Panc1 (cell line): ENCODE results near the gene NEURL1B.

ENCODE experiments used
- TF ChIP-seq, protein P1 (sequence below), 2 experiments: IDR thresholded peaks; 2 replicates each; pipeline ENCODE4 v1.6.1; 2011 to 2012; ENCODE audit warnings: low read depth in 2 of 2, control low read depth in 1 of 2, low read length in 1 of 2, mild to moderate bottlenecking in 1 of 2, moderate library complexity in 1 of 2; ENCODE audit not compliant: insufficient read depth in 1 of 2
- TF ChIP-seq, protein P2 (sequence below): fragments of 450-650 bp; IDR thresholded peaks from 2 replicates; pipeline ENCODE4 v1.5.1; 2017; ENCODE audit warnings: mild to moderate bottlenecking

DNA sequence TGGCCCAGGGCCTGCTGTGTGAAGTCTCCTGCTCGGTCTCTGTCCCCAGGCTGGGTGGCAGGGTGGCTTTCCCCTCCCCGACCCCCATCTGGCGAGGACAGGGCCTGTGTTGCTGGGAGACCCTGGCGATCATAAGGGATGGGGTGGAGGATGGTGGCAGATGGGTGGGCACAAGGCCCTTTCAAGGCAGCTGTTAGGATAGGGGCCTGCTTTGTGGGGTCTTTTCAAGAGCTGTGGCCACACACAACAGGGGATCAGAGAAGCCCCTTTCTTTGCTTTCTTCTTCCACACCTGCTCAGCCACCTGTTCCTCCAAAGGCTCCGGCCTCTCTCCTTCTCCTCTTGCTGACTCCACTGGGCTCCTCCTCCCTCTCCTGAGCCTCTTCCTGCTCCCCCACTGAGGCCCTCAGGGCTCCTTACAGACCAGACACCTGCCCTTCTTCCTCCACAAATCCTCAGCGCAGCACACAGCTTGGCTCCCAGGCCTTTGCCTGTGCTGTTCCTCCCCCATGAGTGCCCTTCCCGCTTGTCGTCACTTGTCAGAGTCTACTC, 15.0 kb upstream of the NEURL1B start:
- TF ChIP-seq, protein P1, sequence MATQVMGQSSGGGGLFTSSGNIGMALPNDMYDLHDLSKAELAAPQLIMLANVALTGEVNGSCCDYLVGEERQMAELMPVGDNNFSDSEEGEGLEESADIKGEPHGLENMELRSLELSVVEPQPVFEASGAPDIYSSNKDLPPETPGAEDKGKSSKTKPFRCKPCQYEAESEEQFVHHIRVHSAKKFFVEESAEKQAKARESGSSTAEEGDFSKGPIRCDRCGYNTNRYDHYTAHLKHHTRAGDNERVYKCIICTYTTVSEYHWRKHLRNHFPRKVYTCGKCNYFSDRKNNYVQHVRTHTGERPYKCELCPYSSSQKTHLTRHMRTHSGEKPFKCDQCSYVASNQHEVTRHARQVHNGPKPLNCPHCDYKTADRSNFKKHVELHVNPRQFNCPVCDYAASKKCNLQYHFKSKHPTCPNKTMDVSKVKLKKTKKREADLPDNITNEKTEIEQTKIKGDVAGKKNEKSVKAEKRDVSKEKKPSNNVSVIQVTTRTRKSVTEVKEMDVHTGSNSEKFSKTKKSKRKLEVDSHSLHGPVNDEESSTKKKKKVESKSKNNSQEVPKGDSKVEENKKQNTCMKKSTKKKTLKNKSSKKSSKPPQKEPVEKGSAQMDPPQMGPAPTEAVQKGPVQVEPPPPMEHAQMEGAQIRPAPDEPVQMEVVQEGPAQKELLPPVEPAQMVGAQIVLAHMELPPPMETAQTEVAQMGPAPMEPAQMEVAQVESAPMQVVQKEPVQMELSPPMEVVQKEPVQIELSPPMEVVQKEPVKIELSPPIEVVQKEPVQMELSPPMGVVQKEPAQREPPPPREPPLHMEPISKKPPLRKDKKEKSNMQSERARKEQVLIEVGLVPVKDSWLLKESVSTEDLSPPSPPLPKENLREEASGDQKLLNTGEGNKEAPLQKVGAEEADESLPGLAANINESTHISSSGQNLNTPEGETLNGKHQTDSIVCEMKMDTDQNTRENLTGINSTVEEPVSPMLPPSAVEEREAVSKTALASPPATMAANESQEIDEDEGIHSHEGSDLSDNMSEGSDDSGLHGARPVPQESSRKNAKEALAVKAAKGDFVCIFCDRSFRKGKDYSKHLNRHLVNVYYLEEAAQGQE (IDR thresholded peaks at IDR 0.05; ENCODE audit: insufficient read depth in 1 of 2, low read depth in 2 of 2, low read length in 1 of 2): no peak
- TF ChIP-seq, protein P2, sequence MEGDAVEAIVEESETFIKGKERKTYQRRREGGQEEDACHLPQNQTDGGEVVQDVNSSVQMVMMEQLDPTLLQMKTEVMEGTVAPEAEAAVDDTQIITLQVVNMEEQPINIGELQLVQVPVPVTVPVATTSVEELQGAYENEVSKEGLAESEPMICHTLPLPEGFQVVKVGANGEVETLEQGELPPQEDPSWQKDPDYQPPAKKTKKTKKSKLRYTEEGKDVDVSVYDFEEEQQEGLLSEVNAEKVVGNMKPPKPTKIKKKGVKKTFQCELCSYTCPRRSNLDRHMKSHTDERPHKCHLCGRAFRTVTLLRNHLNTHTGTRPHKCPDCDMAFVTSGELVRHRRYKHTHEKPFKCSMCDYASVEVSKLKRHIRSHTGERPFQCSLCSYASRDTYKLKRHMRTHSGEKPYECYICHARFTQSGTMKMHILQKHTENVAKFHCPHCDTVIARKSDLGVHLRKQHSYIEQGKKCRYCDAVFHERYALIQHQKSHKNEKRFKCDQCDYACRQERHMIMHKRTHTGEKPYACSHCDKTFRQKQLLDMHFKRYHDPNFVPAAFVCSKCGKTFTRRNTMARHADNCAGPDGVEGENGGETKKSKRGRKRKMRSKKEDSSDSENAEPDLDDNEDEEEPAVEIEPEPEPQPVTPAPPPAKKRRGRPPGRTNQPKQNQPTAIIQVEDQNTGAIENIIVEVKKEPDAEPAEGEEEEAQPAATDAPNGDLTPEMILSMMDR: no peak
